Measurements from ENCODE around the gene PSMA8. TPM values are rescaled to one million over a fixed set of nuclear protein-coding genes. Genes with fewer than 3 reads are reported as not detected.

The PSMA8 gene
- total RNA-seq, 1 experiment from 2014 or later: not detected

DNA sequence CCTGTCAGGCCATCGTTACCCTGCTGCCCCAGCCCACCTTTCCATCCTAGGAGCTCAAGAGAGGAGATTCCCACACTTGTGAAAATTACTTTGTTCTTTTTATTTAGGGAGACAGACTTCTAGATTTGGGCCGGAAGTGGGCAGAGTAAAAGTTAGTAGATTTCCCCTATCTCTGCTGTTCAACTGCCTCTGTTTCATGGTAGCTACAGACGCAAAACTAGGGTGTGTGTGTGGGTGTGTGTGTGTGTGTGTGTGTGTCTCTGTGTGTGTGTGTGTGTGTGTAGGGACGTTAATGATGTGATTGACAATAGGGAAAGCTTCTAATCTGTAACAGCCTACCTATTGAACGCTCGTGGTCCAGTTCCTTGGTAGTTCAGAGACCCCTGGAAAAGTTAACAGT is 438 bp downstream of the PSMA8 start (continued):
- TF ChIP-seq, protein P1, sequence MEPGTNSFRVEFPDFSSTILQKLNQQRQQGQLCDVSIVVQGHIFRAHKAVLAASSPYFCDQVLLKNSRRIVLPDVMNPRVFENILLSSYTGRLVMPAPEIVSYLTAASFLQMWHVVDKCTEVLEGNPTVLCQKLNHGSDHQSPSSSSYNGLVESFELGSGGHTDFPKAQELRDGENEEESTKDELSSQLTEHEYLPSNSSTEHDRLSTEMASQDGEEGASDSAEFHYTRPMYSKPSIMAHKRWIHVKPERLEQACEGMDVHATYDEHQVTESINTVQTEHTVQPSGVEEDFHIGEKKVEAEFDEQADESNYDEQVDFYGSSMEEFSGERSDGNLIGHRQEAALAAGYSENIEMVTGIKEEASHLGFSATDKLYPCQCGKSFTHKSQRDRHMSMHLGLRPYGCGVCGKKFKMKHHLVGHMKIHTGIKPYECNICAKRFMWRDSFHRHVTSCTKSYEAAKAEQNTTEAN (CRISPR knock-in tag; IDR thresholded peaks at IDR 0.05): no peak
- TF ChIP-seq, protein P2, sequence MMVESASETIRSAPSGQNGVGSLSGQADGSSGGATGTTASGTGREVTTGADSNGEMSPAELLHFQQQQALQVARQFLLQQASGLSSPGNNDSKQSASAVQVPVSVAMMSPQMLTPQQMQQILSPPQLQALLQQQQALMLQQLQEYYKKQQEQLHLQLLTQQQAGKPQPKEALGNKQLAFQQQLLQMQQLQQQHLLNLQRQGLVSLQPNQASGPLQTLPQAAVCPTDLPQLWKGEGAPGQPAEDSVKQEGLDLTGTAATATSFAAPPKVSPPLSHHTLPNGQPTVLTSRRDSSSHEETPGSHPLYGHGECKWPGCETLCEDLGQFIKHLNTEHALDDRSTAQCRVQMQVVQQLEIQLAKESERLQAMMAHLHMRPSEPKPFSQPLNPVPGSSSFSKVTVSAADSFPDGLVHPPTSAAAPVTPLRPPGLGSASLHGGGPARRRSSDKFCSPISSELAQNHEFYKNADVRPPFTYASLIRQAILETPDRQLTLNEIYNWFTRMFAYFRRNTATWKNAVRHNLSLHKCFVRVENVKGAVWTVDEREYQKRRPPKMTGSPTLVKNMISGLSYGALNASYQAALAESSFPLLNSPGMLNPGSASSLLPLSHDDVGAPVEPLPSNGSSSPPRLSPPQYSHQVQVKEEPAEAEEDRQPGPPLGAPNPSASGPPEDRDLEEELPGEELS (CRISPR knock-in tag; IDR thresholded peaks at IDR 0.05): no peak

DNA sequence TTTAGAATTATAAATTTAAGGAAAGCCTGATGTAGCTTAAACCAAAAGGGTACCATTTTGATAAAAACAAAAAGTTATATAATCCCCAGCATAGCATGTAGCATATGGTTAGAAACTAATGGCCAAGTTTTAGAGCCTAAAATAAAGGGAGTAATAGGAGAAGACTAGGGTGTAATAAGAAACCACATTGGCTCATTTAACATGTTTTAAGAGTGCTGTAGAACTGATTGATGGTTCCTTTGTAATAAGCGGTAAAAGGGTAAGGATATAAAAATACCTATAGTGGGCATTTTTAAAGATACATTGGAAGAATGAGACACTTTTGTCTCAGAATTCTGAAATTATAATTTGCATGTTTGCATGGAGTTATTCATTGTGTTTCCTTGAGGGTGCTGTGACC is 1.9 kb downstream of the PSMA8 start:
- H3K4me1 Mint-ChIP-seq: peaks cover 8% of the 10 kb centered on the region; the same call in 1 of the 2 replicates
- H3K36me3 Mint-ChIP-seq: no peaks in the 10 kb centered on the region; the same call in 1 of the 2 replicates
- TF ChIP-seq, protein P3, sequence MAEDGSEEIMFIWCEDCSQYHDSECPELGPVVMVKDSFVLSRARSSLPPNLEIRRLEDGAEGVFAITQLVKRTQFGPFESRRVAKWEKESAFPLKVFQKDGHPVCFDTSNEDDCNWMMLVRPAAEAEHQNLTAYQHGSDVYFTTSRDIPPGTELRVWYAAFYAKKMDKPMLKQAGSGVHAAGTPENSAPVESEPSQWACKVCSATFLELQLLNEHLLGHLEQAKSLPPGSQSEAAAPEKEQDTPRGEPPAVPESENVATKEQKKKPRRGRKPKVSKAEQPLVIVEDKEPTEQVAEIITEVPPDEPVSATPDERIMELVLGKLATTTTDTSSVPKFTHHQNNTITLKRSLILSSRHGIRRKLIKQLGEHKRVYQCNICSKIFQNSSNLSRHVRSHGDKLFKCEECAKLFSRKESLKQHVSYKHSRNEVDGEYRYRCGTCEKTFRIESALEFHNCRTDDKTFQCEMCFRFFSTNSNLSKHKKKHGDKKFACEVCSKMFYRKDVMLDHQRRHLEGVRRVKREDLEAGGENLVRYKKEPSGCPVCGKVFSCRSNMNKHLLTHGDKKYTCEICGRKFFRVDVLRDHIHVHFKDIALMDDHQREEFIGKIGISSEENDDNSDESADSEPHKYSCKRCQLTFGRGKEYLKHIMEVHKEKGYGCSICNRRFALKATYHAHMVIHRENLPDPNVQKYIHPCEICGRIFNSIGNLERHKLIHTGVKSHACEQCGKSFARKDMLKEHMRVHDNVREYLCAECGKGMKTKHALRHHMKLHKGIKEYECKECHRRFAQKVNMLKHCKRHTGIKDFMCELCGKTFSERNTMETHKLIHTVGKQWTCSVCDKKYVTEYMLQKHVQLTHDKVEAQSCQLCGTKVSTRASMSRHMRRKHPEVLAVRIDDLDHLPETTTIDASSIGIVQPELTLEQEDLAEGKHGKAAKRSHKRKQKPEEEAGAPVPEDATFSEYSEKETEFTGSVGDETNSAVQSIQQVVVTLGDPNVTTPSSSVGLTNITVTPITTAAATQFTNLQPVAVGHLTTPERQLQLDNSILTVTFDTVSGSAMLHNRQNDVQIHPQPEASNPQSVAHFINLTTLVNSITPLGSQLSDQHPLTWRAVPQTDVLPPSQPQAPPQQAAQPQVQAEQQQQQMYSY (CRISPR knock-in tag; IDR thresholded peaks at IDR 0.05): no peak
- TF ChIP-seq ZNF317 (CRISPR knock-in tag; IDR thresholded peaks at IDR 0.05; ENCODE audit: borderline replicate concordance, low read depth) (no peak), ZNF396 (CRISPR knock-in tag; IDR thresholded peaks at IDR 0.05; ENCODE audit: borderline replicate concordance) (no peak), FOXJ3 (CRISPR knock-in tag; IDR thresholded peaks at IDR 0.05; ENCODE audit: borderline replicate concordance) (no peak), TCF7 (CRISPR knock-in tag; IDR thresholded peaks at IDR 0.05; ENCODE audit: low read depth) (no peak), JUN (CRISPR knock-in tag; IDR thresholded peaks at IDR 0.05) (no peak), ZNF121 (CRISPR knock-in tag; IDR thresholded peaks at IDR 0.05) (no peak), ZNF671 (CRISPR knock-in tag; IDR thresholded peaks at IDR 0.05) (no peak), PRRX2 (CRISPR knock-in tag; IDR thresholded peaks at IDR 0.05) (no peak), CREM (CRISPR knock-in tag; IDR thresholded peaks at IDR 0.05) (no peak), OVOL2 (CRISPR knock-in tag; IDR thresholded peaks at IDR 0.05; ENCODE audit: borderline replicate concordance) (no peak), NFATC4 (CRISPR knock-in tag; IDR thresholded peaks at IDR 0.05) (no peak)
- TF ChIP-seq, protein P4, sequence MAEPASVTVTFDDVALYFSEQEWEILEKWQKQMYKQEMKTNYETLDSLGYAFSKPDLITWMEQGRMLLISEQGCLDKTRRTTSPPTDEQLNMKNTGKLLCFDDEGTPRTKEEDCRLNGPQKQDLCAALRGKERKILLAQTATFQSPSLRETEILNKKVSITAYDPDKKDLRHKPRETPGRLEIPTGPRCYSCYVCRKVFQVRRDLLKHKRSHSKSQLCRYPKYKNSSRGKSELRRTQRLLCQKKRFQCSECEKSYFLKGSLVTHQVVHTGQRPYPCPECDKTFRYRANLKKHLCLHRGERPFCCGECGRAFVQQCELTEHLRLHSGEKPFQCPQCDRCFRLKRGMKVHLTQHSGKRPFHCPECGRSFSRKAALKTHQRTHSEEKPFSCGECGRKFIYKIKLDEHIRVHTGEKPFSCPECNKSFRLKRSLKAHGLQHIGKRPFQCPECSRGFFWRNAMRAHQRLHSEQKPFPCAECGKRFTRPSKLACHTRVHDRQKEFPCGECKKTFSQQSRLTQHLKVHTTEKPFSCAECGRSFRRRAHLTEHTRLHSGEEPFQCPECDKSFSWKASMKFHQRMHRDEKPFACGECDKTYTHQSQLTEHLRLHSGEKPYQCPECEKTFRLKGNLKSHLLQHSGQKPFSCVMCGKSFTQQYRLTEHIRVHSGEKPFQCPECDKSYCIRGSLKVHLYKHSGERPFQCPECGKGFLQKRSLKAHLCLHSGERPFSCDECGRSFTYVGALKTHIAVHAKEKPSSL (CRISPR knock-in tag; conservative IDR thresholded peaks at IDR 0.05): no peak
- TF ChIP-seq, protein P5, sequence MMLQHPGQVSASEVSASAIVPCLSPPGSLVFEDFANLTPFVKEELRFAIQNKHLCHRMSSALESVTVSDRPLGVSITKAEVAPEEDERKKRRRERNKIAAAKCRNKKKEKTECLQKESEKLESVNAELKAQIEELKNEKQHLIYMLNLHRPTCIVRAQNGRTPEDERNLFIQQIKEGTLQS (CRISPR knock-in tag; conservative IDR thresholded peaks at IDR 0.05): no peak
- TF ChIP-seq, protein P6, sequence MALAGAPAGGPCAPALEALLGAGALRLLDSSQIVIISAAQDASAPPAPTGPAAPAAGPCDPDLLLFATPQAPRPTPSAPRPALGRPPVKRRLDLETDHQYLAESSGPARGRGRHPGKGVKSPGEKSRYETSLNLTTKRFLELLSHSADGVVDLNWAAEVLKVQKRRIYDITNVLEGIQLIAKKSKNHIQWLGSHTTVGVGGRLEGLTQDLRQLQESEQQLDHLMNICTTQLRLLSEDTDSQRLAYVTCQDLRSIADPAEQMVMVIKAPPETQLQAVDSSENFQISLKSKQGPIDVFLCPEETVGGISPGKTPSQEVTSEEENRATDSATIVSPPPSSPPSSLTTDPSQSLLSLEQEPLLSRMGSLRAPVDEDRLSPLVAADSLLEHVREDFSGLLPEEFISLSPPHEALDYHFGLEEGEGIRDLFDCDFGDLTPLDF (CRISPR knock-in tag; IDR thresholded peaks at IDR 0.05): no peak
- TF ChIP-seq, protein P7, sequence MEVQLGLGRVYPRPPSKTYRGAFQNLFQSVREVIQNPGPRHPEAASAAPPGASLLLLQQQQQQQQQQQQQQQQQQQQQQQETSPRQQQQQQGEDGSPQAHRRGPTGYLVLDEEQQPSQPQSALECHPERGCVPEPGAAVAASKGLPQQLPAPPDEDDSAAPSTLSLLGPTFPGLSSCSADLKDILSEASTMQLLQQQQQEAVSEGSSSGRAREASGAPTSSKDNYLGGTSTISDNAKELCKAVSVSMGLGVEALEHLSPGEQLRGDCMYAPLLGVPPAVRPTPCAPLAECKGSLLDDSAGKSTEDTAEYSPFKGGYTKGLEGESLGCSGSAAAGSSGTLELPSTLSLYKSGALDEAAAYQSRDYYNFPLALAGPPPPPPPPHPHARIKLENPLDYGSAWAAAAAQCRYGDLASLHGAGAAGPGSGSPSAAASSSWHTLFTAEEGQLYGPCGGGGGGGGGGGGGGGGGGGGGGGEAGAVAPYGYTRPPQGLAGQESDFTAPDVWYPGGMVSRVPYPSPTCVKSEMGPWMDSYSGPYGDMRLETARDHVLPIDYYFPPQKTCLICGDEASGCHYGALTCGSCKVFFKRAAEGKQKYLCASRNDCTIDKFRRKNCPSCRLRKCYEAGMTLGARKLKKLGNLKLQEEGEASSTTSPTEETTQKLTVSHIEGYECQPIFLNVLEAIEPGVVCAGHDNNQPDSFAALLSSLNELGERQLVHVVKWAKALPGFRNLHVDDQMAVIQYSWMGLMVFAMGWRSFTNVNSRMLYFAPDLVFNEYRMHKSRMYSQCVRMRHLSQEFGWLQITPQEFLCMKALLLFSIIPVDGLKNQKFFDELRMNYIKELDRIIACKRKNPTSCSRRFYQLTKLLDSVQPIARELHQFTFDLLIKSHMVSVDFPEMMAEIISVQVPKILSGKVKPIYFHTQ (CRISPR knock-in tag; IDR thresholded peaks at IDR 0.05): no peak
- DNase-seq (ENCODE audit: low spot score): no peak
- peaks cover 4% of the 10 kb centered on the region for H3K9me3 Mint-ChIP-seq
- ATAC-seq: no peak
- H3K27me3 Mint-ChIP-seq (ENCODE audit: low read depth): peaks cover 10% of the 10 kb centered on the region
- no peak overlapping the region for H3K4me3 Mint-ChIP-seq
- POLR2A ChIA-PET: no interaction called here
- H3K27ac Mint-ChIP-seq: no peak overlapping the region
- CTCF ChIA-PET: no interaction called here
